Panc1 (cell line): ENCODE measurements around the gene ALOX12B. TPM values are rescaled to one million over a fixed set of nuclear protein-coding genes. Genes with fewer than 3 reads are reported as not detected.

ENCODE experiments used
- ATAC-seq: fragments of 200-7000 bp; cut with Tn5 transposase; 2 replicates; pipeline ENCODE4 v1.9.1; 2020; ENCODE audit warnings: mild to moderate bottlenecking, moderate library complexity
- BruUV-seq: library from RNA; stranded (reverse); fragments of 400-500 nt; replicated peaks from 2 replicates; lab custom pipeline; 2021; lab: Mats Ljungman, UMichigan
- CTCF ChIA-PET: fragments of 300-600 bp; sonication (Branson Sonifier 250); formaldehyde crosslinking; loops from one replicate; lab custom pipeline; 2022; ENCODE audit warnings: antibody characterized with exemption; lab: Charles Lee
- POLR2A ChIA-PET: fragments of 300-600 bp; sonication (Branson Sonifier 250); formaldehyde crosslinking; loops from one replicate; lab custom pipeline; 2022; ENCODE audit warnings: antibody characterized with exemption; lab: Charles Lee
- DNase-seq: peaks from one replicate; pipeline ENCODE4 v3.0.0-alpha.2; 2010; ENCODE audit warnings: low read depth, low spot score
- H3K27ac ChIP-seq: 2 replicates; pipeline ENCODE4 v1.5.1; 2011; ENCODE audit warnings: mild to moderate bottlenecking, low read length, inconsistent platforms
- H3K27me3 ChIP-seq: fragments of 200-500 bp; sonication (Bioruptor generic); 2 replicates; pipeline ENCODE4 v1.6.0; 2014; ENCODE audit warnings: low read length, inconsistent platforms; ENCODE audit not compliant: control insufficient read depth, insufficient read depth
- H3K36me3 ChIP-seq: fragments of 200-500 bp; sonication (Bioruptor generic); 2 replicates; pipeline ENCODE4 v1.5.1; 2014; ENCODE audit warnings: inconsistent platforms, mild to moderate bottlenecking, low read length, moderate library complexity; ENCODE audit not compliant: control insufficient read depth, insufficient read depth
- H3K4me1 ChIP-seq: 2 replicates; pipeline ENCODE4 v1.5.1; 2011; ENCODE audit warnings: inconsistent platforms, mild to moderate bottlenecking, low read length, moderate library complexity; ENCODE audit not compliant: control insufficient read depth, insufficient read depth
- H3K4me3 ChIP-seq, 2 experiments: 2 replicates each; pipeline ENCODE4 v1.5.1; 2011 to 2012; ENCODE audit warnings: low read depth in 2 of 2, low read length in 2 of 2, mild to moderate bottlenecking in 2 of 2, inconsistent platforms in 1 of 2, moderate library complexity in 1 of 2
- H3K9me3 ChIP-seq: fragments of 200-500 bp; sonication (Bioruptor generic); 2 replicates; pipeline ENCODE4 v1.5.1; 2014; ENCODE audit warnings: low read depth, mild to moderate bottlenecking, inconsistent platforms, low read length, moderate library complexity; ENCODE audit not compliant: control insufficient read depth, insufficient read depth
- POLR2AphosphoS5 ChIP-seq: IDR thresholded peaks from 2 replicates; pipeline ENCODE4 v1.6.1; 2012; ENCODE audit warnings: mild to moderate bottlenecking, low read depth, low read length, moderate library complexity
- SIN3A ChIP-seq: IDR thresholded peaks from 2 replicates; pipeline ENCODE4 v1.6.1; 2012; ENCODE audit warnings: low read depth, mild to moderate bottlenecking, low read length, moderate library complexity, borderline replicate concordance; ENCODE audit not compliant: insufficient read depth
- TCF7L2 ChIP-seq: IDR thresholded peaks from 2 replicates; pipeline ENCODE4 v1.6.1; 2011; ENCODE audit warnings: mild to moderate bottlenecking, low read depth, low read length, inconsistent platforms
- in situ Hi-C: cut with HindIII; loops from 2 replicates; pipeline ENCODE4 v1.10.0; 2016; ENCODE audit warnings: low sequenced_read_pairs, low pct_unique_long_range_greater_than_20kb
- intact Hi-C: fragments of 100-400 bp; cut with micrococcal nuclease; formaldehyde crosslinking; loops from one replicate; pipeline ENCODE4 v1.10.0; 2022; ENCODE audit not compliant: unreplicated experiment
- total RNA-seq: library from RNA; stranded (reverse); gene quantifications from one replicate; pipeline ENCODE4 v1.2.1, GENCODE V29; 2021; ENCODE audit not compliant: unreplicated experiment
- TF ChIP-seq, protein P1 (sequence below): fragments of 450-650 bp; IDR thresholded peaks from 2 replicates; pipeline ENCODE4 v1.5.1; 2017; ENCODE audit warnings: mild to moderate bottlenecking
- TF ChIP-seq, protein P2 (sequence below), 2 experiments: IDR thresholded peaks; 2 replicates each; pipeline ENCODE4 v1.6.1; 2011 to 2012; ENCODE audit warnings: low read depth in 2 of 2, control low read depth in 1 of 2, low read length in 1 of 2, mild to moderate bottlenecking in 1 of 2, moderate library complexity in 1 of 2; ENCODE audit not compliant: insufficient read depth in 1 of 2

Gene ALOX12B
- total RNA-seq, 1 experiment from 2014 or later = not detected

DNA sequence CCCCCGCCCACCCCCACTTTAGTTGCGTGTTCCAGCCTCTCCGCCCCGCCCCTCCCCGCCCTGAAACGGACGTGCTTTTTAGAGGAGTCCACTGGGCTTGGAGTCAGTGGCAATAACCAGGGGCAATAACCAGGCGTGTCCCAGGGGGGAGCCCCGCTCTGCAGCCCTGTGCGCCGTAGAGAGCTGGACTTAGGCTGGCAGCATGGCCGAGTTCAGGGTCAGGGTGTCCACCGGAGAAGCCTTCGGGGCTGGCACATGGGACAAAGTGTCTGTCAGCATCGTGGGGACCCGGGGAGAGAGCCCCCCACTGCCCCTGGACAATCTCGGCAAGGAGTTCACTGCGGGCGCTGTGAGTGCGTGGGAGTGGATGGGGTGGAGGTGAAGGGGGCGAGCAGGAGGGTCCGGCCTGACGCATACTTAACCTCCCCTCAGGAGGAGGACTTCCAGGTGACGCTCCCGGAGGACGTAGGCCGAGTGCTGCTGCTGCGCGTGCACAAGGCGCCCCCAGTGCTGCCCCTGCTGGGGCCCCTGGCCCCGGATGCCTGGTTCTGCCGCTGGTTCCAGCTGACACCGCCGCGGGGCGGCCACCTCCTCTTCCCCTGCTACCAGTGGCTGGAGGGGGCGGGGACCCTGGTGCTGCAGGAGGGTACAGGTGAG lies 48.4 kb downstream of the ALOX12B start, which contains the start of gene ALOX15B:
Gene ALOX15B (plus strand): TSS at position 106 of the 657 bp plus-strand sequence. CDS start 97 bp downstream, at position 203.
- H3K27me3 ChIP-seq = no peaks in the 10 kb centered on the region
- no peaks in the 10 kb centered on the region for H3K36me3 ChIP-seq
- DNase-seq (no peak), ATAC-seq (no peak)
- intact Hi-C loops = no loop called here
- TF ChIP-seq POLR2AphosphoS5 (no peak), SIN3A (no peak), TCF7L2 (no peak)
- TF ChIP-seq, protein P1, sequence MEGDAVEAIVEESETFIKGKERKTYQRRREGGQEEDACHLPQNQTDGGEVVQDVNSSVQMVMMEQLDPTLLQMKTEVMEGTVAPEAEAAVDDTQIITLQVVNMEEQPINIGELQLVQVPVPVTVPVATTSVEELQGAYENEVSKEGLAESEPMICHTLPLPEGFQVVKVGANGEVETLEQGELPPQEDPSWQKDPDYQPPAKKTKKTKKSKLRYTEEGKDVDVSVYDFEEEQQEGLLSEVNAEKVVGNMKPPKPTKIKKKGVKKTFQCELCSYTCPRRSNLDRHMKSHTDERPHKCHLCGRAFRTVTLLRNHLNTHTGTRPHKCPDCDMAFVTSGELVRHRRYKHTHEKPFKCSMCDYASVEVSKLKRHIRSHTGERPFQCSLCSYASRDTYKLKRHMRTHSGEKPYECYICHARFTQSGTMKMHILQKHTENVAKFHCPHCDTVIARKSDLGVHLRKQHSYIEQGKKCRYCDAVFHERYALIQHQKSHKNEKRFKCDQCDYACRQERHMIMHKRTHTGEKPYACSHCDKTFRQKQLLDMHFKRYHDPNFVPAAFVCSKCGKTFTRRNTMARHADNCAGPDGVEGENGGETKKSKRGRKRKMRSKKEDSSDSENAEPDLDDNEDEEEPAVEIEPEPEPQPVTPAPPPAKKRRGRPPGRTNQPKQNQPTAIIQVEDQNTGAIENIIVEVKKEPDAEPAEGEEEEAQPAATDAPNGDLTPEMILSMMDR = no peak
- TF ChIP-seq, protein P2, sequence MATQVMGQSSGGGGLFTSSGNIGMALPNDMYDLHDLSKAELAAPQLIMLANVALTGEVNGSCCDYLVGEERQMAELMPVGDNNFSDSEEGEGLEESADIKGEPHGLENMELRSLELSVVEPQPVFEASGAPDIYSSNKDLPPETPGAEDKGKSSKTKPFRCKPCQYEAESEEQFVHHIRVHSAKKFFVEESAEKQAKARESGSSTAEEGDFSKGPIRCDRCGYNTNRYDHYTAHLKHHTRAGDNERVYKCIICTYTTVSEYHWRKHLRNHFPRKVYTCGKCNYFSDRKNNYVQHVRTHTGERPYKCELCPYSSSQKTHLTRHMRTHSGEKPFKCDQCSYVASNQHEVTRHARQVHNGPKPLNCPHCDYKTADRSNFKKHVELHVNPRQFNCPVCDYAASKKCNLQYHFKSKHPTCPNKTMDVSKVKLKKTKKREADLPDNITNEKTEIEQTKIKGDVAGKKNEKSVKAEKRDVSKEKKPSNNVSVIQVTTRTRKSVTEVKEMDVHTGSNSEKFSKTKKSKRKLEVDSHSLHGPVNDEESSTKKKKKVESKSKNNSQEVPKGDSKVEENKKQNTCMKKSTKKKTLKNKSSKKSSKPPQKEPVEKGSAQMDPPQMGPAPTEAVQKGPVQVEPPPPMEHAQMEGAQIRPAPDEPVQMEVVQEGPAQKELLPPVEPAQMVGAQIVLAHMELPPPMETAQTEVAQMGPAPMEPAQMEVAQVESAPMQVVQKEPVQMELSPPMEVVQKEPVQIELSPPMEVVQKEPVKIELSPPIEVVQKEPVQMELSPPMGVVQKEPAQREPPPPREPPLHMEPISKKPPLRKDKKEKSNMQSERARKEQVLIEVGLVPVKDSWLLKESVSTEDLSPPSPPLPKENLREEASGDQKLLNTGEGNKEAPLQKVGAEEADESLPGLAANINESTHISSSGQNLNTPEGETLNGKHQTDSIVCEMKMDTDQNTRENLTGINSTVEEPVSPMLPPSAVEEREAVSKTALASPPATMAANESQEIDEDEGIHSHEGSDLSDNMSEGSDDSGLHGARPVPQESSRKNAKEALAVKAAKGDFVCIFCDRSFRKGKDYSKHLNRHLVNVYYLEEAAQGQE (IDR thresholded peaks at IDR 0.05; ENCODE audit: insufficient read depth in 1 of 2, low read depth in 2 of 2, low read length in 1 of 2) = no peak
- BruUV-seq = no TSS peak
- H3K27ac ChIP-seq = no peak within 1 kb of the TSS
- CTCF ChIA-PET = no interaction called here
- in situ Hi-C loops = no loop called here
- no peaks in the 10 kb centered on the region for H3K4me1 ChIP-seq
- H3K9me3 ChIP-seq = no peaks in the 10 kb centered on the region
- POLR2A ChIA-PET = no interaction called here
- no peak within 1 kb of the TSS for H3K4me3 ChIP-seq

- ChIA-PET CTCF (no interaction called here), POLR2A (no interaction called here)
- intact Hi-C loops = no loop called here
- in situ Hi-C loops = no loop called here
- no peak overlapping the region for H3K4me3 ChIP-seq
- ATAC-seq = no peak
- no peaks in the 10 kb centered on the region; the same call in none of the 2 replicates for H3K27me3 ChIP-seq
- no peak for DNase-seq
- H3K4me1 ChIP-seq = no peaks in the 10 kb centered on the region
- TF ChIP-seq TCF7L2 (no peak), SIN3A (no peak), POLR2AphosphoS5 (no peak)
- TF ChIP-seq, protein P1 = no peak
- TF ChIP-seq, protein P2 (IDR thresholded peaks at IDR 0.05; ENCODE audit: insufficient read depth in 1 of 2, low read depth in 2 of 2, low read length in 1 of 2) = no peak
- BruUV-seq = no TSS peak
- H3K9me3 ChIP-seq = no peaks in the 10 kb centered on the region
- no peak overlapping the region for H3K27ac ChIP-seq
- H3K36me3 ChIP-seq = no peaks in the 10 kb centered on the region
These were observed 55.1 kb downstream of the ALOX12B start for GRCh38 chr17:8032442-8032841.
